HFF-Myc (cell line): ENCODE data around the gene KCNMB3.

Source experiments
- DNase-seq: peaks from one replicate; pipeline ENCODE4 v3.0.0-alpha.2; 2011; ENCODE audit warnings: low read depth; ENCODE audit errors: extremely low read depth
- H3K4me3 ChIP-seq: replicated peaks from 2 replicates; pipeline ENCODE4 v1.5.1; 2011; ENCODE audit warnings: low read depth, mild to moderate bottlenecking, control low read depth, low read length
- TF ChIP-seq, protein P1 (sequence below): IDR thresholded peaks from 2 replicates; pipeline ENCODE4 v1.5.1; 2012; ENCODE audit warnings: mild to moderate bottlenecking, low read depth, low read length, control low read depth; ENCODE audit errors: missing control alignments

The KCNMB3 gene

DNA sequence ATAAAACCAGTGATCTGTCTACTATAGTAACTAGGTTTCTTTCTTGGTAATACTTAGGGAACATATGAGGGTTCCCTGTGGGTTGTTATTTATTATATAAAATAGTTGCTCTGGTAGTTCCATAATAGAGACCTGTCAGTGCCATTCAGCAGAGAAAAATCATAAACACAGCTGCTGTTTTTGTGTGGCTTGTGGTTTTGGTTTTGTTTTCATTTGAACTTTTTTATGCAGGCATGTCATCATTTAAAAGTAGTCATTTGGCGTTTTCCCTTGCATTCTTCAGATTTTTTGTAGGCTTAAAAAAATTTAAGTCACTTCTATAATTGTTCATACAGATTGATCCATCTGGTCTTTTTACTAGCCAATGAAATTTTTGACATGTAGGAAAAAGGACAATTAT lies 54.8 kb downstream of the KCNMB3 start:
- no peak for DNase-seq
- TF ChIP-seq, protein P1, sequence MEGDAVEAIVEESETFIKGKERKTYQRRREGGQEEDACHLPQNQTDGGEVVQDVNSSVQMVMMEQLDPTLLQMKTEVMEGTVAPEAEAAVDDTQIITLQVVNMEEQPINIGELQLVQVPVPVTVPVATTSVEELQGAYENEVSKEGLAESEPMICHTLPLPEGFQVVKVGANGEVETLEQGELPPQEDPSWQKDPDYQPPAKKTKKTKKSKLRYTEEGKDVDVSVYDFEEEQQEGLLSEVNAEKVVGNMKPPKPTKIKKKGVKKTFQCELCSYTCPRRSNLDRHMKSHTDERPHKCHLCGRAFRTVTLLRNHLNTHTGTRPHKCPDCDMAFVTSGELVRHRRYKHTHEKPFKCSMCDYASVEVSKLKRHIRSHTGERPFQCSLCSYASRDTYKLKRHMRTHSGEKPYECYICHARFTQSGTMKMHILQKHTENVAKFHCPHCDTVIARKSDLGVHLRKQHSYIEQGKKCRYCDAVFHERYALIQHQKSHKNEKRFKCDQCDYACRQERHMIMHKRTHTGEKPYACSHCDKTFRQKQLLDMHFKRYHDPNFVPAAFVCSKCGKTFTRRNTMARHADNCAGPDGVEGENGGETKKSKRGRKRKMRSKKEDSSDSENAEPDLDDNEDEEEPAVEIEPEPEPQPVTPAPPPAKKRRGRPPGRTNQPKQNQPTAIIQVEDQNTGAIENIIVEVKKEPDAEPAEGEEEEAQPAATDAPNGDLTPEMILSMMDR = no peak
- H3K4me3 ChIP-seq = no peak overlapping the region

DNA sequence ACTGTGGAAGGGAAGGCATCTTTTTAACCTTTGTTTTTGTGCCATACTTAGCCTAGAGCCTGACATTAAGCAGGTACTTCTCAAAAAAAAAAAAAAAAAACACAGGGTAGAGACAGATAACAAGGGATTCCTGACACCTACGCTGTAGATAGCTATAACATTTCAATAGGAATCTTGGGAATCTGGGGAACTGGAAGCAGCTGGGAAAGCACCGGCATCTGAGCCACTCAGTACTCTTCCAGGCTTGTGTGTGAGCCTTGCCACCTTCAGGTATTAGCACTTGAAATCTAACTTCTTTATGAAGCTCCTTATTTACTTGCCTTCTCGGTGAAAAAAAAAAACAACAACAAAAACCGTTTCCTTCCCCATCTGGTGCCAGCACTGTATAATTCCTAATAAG lies 56.0 kb downstream of the KCNMB3 start:
- no peak overlapping the region for H3K4me3 ChIP-seq
- DNase-seq = no peak
- TF ChIP-seq, protein P1 = no peak
